WTC11 (cell line): ENCODE data around the gene ZBTB34. TPM values are rescaled to one million over a fixed set of nuclear protein-coding genes. Genes with fewer than 3 reads are reported as not detected.

Experiments
- ATAC-seq: fragments of 200-7000 bp; cut with Tn5 transposase; 2 replicates; pipeline ENCODE4 v1.10.0; 2021; ENCODE audit warnings: mild to moderate bottlenecking, moderate library complexity
- CTCF ChIA-PET: fragments of 300-600 bp; sonication (Branson Sonifier 250); formaldehyde crosslinking; loops from one replicate; lab custom pipeline; 2021; ENCODE audit warnings: antibody characterized with exemption; lab: Charles Lee
- POLR2A ChIA-PET: fragments of 350-600 bp; sonication (Branson Sonifier 250); formaldehyde crosslinking; loops from one replicate; lab custom pipeline; 2021; ENCODE audit warnings: antibody characterized with exemption; lab: Charles Lee
- DNase-seq: peaks from one replicate; pipeline ENCODE4 v3.0.0; 2021; ENCODE audit warnings: low spot score
- H3K27ac Mint-ChIP-seq: 2 replicates; pipeline ENCODE4 v1.8.0; 2021; ENCODE audit warnings: mixed read lengths
- H3K27me3 Mint-ChIP-seq: 2 replicates; pipeline ENCODE4 v1.8.0; 2021; ENCODE audit warnings: low read depth, mild to moderate bottlenecking, moderate library complexity, mixed read lengths
- H3K36me3 Mint-ChIP-seq: 2 replicates; pipeline ENCODE4 v1.8.0; 2021; ENCODE audit warnings: mixed read lengths
- H3K4me1 Mint-ChIP-seq: 2 replicates; pipeline ENCODE4 v1.8.0; 2022; ENCODE audit warnings: mixed read lengths
- H3K4me3 Mint-ChIP-seq: 2 replicates; pipeline ENCODE4 v1.8.0; 2021; ENCODE audit warnings: mild to moderate bottlenecking, moderate library complexity, mixed read lengths
- H3K9me3 Mint-ChIP-seq: 2 replicates; pipeline ENCODE4 v1.8.0; 2021; ENCODE audit warnings: mixed read lengths
- ATF3 ChIP-seq: sonication (generic); formaldehyde crosslinking; conservative IDR thresholded peaks from 2 replicates; pipeline ENCODE4 v1.8.1; 2022; ENCODE audit warnings: mild to moderate bottlenecking, missing genetic modification reagents
- ATF6 ChIP-seq: sonication (generic); formaldehyde crosslinking; IDR thresholded peaks from 2 replicates; pipeline ENCODE4 v1.8.1; 2023; ENCODE audit warnings: mild to moderate bottlenecking, missing genetic modification reagents
- E2F5 ChIP-seq: sonication (generic); formaldehyde crosslinking; IDR thresholded peaks from 2 replicates; pipeline ENCODE4 v1.8.1; 2022; ENCODE audit warnings: mild to moderate bottlenecking, moderate library complexity, missing genetic modification reagents
- ERG ChIP-seq: fragments of 250-450 bp; sonication (Bioruptor Pico); IDR thresholded peaks from 2 replicates; pipeline ENCODE4 v1.8.0; 2021; ENCODE audit warnings: mild to moderate bottlenecking
- ETV6 ChIP-seq: sonication (generic); formaldehyde crosslinking; IDR thresholded peaks from 2 replicates; pipeline ENCODE4 v1.8.1; 2022; ENCODE audit warnings: mild to moderate bottlenecking, missing genetic modification reagents
- FOXK1 ChIP-seq: sonication (generic); formaldehyde crosslinking; IDR thresholded peaks from 2 replicates; pipeline ENCODE4 v1.8.0; 2022; ENCODE audit warnings: mild to moderate bottlenecking, moderate library complexity, missing genetic modification reagents
- GRHL2 ChIP-seq: fragments of 250-450 bp; sonication (Bioruptor Pico); IDR thresholded peaks from 2 replicates; pipeline ENCODE4 v1.8.0; 2022; ENCODE audit warnings: mild to moderate bottlenecking, moderate library complexity; ENCODE audit not compliant: insufficient replicate concordance, severe bottlenecking
- MAX ChIP-seq: sonication (generic); formaldehyde crosslinking; IDR thresholded peaks from 2 replicates; pipeline ENCODE4 v1.8.0; 2022; ENCODE audit warnings: mild to moderate bottlenecking, missing genetic modification reagents
- MXD4 ChIP-seq: fragments of 250-450 bp; sonication (Bioruptor Pico); IDR thresholded peaks from 2 replicates; pipeline ENCODE4 v1.8.0; 2021; ENCODE audit warnings: mild to moderate bottlenecking, moderate library complexity, borderline replicate concordance
- NR1H2 ChIP-seq: sonication (generic); formaldehyde crosslinking; IDR thresholded peaks from 2 replicates; pipeline ENCODE4 v1.9.0; 2021; ENCODE audit warnings: mild to moderate bottlenecking, moderate library complexity, missing genetic modification reagents
- NR3C1 ChIP-seq: sonication (generic); formaldehyde crosslinking; conservative IDR thresholded peaks from 2 replicates; pipeline ENCODE4 v1.8.1; 2023; ENCODE audit warnings: low read depth, mild to moderate bottlenecking, missing genetic modification reagents
- PRDM15 ChIP-seq: sonication (generic); formaldehyde crosslinking; IDR thresholded peaks from 2 replicates; pipeline ENCODE4 v1.8.0; 2022; ENCODE audit warnings: missing genetic modification reagents
- PREB ChIP-seq: sonication (generic); formaldehyde crosslinking; IDR thresholded peaks from 2 replicates; pipeline ENCODE4 v1.8.1; 2022; ENCODE audit warnings: mild to moderate bottlenecking, missing genetic modification reagents, moderate library complexity, borderline replicate concordance
- SP1 ChIP-seq: sonication (generic); formaldehyde crosslinking; conservative IDR thresholded peaks from 2 replicates; pipeline ENCODE4 v1.8.1; 2022; ENCODE audit warnings: missing genetic modification reagents
- ZMAT4 ChIP-seq: fragments of 250-450 bp; sonication (Bioruptor Pico); IDR thresholded peaks from 2 replicates; pipeline ENCODE4 v1.9.0; 2021; ENCODE audit warnings: mild to moderate bottlenecking
- ZNF121 ChIP-seq: sonication (generic); formaldehyde crosslinking; IDR thresholded peaks from 2 replicates; pipeline ENCODE4 v1.8.0; 2023; ENCODE audit warnings: missing genetic modification reagents
- ZNF317 ChIP-seq: sonication (generic); formaldehyde crosslinking; IDR thresholded peaks from 2 replicates; pipeline ENCODE4 v1.8.1; 2023; ENCODE audit warnings: low read depth, mild to moderate bottlenecking, moderate library complexity, missing genetic modification reagents, borderline replicate concordance
- ZNF396 ChIP-seq: fragments of 250-450 bp; sonication (Bioruptor Pico); IDR thresholded peaks from 2 replicates; pipeline ENCODE4 v1.8.0; 2021; ENCODE audit warnings: mild to moderate bottlenecking, moderate library complexity, borderline replicate concordance
- ZNF423 ChIP-seq: fragments of 250-450 bp; sonication (Bioruptor Pico); IDR thresholded peaks from 2 replicates; pipeline ENCODE4 v2.1.2; 2022; ENCODE audit warnings: mild to moderate bottlenecking, moderate library complexity
- ZNF512 ChIP-seq: sonication (generic); formaldehyde crosslinking; IDR thresholded peaks from 2 replicates; pipeline ENCODE4 v1.8.1; 2022; ENCODE audit warnings: missing genetic modification reagents, borderline replicate concordance
- ZNF671 ChIP-seq: fragments of 250-450 bp; sonication (Bioruptor Pico); IDR thresholded peaks from 2 replicates; pipeline ENCODE4 v1.8.0; 2021; ENCODE audit warnings: mild to moderate bottlenecking
- total RNA-seq: library from RNA; stranded (reverse); gene quantifications from 3 replicates; pipeline ENCODE4 v1.2.3, GENCODE V29; 2021

ZBTB34 gene
- total RNA-seq, 1 experiment from 2014 or later = 18.4 TPM

GRCh38 chr9:126829035-126829434 lies 31.4 kb upstream of the ZBTB34 start:
- Mint-ChIP-seq H3K4me1 (no peaks in the 10 kb centered on the region), H3K4me3 (no peak overlapping the region), H3K27me3 (no peaks in the 10 kb centered on the region)
- ChIA-PET POLR2A (no interaction called here), CTCF (no interaction called here)
- no peak for DNase-seq
- ATAC-seq = no peak
- TF ChIP-seq GRHL2 (CRISPR knock-in tag) (no peak), MAX (no peak), FOXK1 (CRISPR knock-in tag) (no peak), ETV6 (CRISPR knock-in tag) (no peak), ZNF512 (CRISPR knock-in tag) (no peak), NR3C1 (CRISPR knock-in tag) (no peak), SP1 (CRISPR knock-in tag) (no peak), ATF6 (CRISPR knock-in tag) (no peak)
- TF ChIP-seq, all 79 proteins: peak for 0
- peaks cover 20% of the 10 kb centered on the region for H3K36me3 Mint-ChIP-seq
- H3K27ac Mint-ChIP-seq = no peak overlapping the region
- no peaks in the 10 kb centered on the region for H3K9me3 Mint-ChIP-seq

- DNase-seq = no peak
- no peak for ATAC-seq
- no peak for TF ChIP-seq MXD4 (CRISPR knock-in tag)
- TF ChIP-seq ZNF671 = no peak
- no peak for TF ChIP-seq ZMAT4 (CRISPR knock-in tag)
- no peak for TF ChIP-seq ZNF423
- TF ChIP-seq NR1H2 = no peak
- TF ChIP-seq ERG (CRISPR knock-in tag) = no peak
- TF ChIP-seq ZNF396 (CRISPR knock-in tag) = no peak
- no peak for TF ChIP-seq ZNF121 (CRISPR knock-in tag)
- TF ChIP-seq, all 79 proteins: peak for 0
- Mint-ChIP-seq H3K4me1 (no peaks in the 10 kb centered on the region), H3K27ac (0 out of 2 replicates have a peak overlapping the region, but pooled peaks have one; percentile 1), H3K9me3 (no peaks in the 10 kb centered on the region), H3K4me3 (no peak overlapping the region), H3K27me3 (no peaks in the 10 kb centered on the region), H3K36me3 (peaks cover 28% of the 10 kb centered on the region)
- ChIA-PET POLR2A (no interaction called here), CTCF (interaction anchor here (0.7 kb wide), 1 partner anchor 58 kb away, joined by 3 read pairs; no protein-coding TSS in a partner anchor)
Measured at GRCh38 chr9:126830827-126831226, 29.6 kb upstream of the ZBTB34 start.

GRCh38 chr9:126832440-126832839 lies 28.0 kb upstream of the ZBTB34 start:
- Mint-ChIP-seq H3K36me3 (peaks cover 33% of the 10 kb centered on the region), H3K9me3 (no peaks in the 10 kb centered on the region), H3K4me3 (no peak overlapping the region), H3K27ac (no peak overlapping the region), H3K4me1 (no peaks in the 10 kb centered on the region), H3K27me3 (no peaks in the 10 kb centered on the region)
- ATAC-seq = no peak
- CTCF ChIA-PET = interaction anchor here (1.2 kb wide), 1 partner anchor 126 kb away, joined by 3 read pairs; no protein-coding TSS in a partner anchor
- POLR2A ChIA-PET = no interaction called here
- DNase-seq = no peak
- TF ChIP-seq PRDM15 = no peak
- TF ChIP-seq E2F5 = no peak
- TF ChIP-seq ATF3 (CRISPR knock-in tag) = no peak
- TF ChIP-seq ETV6 (CRISPR knock-in tag) = no peak
- no peak for TF ChIP-seq PREB
- TF ChIP-seq ZNF317 (CRISPR knock-in tag) = no peak
